GM21423 (cell line): Measurements from ENCODE around the gene CACNA1C.

Experiments
- ATAC-seq: cut with Tn5 transposase; IDR thresholded peaks from one replicate; pipeline ENCODE4 v1.9.1; 2021; ENCODE audit warnings: mild to moderate bottlenecking, moderate library complexity; ENCODE audit not compliant: unreplicated experiment

CACNA1C gene

DNA sequence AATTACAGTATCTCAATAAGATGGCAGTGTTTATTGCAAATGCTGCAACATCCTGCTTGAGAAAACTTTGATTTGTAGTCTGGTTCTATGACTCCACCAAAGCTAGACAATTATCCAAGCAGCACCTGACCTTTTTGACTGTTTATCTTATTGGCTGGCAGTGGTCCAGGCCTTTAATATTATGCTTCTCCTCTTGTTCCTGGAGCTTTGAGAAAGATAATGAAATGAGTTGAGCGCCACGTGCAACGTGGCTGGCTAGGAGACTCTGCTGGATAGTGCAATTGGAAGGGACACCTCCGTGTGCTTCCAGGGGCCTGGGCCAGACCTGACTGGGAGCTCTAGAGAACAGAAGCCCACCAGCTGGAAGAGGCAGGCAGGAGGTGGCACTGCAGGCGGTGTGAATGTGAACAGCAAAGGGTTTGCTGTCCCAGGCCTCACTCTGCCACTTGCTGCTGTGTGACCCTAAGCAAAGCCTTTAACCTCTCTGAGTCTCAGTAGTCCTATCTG lies 349.3 kb downstream of the CACNA1C start:
- no peak for ATAC-seq

DNA sequence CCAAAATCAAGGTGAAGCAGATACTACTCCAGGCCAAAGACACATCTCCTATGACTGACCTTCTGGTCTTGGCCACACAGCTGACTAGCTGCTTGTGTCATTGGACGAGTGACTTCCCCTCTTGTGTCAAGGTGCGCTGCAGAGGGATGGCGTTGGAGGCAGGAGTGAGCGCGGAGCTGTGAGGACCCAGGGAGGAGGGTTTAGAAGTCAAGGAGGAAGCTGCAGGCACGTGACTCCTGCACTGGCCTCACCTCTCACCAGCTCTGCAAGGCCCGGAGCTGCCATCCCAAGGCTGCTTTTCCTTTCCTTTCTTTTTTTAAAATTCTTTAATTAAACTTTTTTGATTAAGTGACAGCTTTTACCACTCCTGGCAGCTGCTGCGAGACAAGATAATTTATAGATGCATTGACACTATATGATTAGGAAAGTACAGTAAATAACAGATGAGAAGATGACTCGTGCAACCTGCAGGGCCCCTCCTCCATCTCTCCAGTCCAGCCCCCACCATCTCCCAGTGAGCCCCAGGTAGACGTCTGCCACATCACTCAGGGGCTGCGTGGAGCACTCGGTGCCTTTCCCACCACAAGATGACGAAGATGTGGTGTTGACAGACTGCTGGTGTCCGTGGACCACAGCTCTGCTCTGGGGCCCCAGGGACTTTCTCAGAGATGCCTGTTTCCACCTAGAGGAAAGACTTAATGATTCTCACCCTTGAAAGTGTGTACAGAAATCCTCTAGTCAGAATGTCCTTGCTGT lies 350.6 kb downstream of the CACNA1C start:
- ATAC-seq = no peak

DNA sequence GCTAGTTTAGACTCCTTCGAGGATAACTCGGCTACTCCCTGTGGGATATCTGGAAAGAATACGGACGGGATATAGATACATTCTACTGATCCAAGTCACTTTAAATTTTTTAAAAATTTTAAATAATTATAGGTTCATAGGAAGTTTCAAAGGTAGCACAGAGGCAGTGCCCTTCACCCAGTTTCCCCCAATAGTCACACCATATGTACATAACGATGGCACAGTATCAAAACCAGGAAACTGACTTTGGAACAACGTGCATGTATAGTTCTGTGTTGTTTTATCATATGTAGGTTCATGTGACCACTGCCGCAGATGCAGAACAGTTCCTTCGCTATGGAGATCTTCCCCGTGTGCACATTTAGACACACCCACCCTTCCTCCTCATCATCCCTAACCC lies 352.3 kb downstream of the CACNA1C start:
- ATAC-seq = no peak

DNA sequence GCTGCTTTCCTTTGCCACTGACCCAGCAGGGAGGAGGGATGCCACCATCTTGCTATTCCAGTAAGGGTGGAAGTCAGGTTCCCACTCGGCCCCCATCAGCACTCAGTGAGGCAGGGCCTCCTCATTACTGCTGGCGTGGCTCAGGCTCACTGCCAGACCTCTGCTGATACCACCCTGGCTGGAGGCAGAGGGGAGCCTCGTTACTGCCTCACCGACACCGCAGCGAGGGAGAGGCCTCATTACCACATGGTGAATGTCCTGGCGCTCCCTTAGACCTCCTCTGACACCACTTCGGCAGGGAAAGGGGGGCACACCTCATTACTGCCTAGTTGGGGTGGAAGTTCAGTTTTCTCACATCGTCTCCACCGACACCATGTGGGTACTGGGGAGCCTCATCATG lies 354.1 kb downstream of the CACNA1C start:
- no peak for ATAC-seq

DNA sequence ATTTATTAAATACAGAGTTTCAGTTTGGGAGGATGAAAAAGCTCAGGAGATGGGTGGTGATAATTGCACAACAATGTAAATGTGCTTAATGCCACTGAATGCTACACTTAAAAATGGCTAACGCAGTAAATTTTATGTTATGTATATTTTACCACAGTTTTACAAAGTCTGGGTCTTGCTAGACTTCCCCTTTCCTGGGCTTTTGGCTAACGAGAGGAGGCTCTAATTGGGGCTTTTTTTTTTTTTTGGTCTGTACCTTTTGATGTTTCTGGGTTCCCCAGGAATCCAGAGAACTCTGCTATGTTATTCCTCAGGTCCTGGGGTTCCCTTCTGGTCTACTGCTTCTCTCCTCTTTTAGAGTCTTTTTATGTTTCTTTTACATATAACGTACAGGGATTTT lies 355.5 kb downstream of the CACNA1C start:
- no peak for ATAC-seq

DNA sequence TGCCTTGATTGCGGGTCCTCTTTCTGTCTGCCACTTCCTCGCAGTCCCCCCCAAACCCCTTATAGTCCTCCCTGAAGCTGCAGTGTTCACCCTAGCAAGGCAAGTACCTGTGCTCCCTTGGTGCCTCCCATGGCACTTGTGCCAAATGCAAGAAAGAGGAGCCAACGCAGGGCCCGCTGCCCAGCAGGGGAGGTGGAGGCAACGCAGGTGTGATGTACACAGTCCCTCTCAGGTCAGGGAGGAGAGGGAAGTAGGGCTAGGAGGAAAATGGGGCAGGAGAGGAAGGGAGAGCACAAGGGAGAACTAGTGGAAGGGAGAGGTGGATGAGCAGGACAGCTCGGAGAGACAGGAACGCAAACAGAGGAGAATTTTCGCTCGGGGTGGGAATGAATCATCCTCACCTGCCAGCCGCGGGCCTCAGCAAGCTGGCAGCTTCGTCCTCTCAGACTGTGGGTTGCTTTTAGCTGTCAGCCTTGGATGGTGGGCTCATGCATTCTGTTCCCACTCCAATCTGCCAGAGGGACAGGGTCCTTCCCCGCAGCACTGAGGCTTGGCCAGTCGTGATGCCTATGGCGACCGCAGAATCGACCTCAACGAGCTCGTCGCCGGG lies 357.0 kb downstream of the CACNA1C start:
- no peak for ATAC-seq

DNA sequence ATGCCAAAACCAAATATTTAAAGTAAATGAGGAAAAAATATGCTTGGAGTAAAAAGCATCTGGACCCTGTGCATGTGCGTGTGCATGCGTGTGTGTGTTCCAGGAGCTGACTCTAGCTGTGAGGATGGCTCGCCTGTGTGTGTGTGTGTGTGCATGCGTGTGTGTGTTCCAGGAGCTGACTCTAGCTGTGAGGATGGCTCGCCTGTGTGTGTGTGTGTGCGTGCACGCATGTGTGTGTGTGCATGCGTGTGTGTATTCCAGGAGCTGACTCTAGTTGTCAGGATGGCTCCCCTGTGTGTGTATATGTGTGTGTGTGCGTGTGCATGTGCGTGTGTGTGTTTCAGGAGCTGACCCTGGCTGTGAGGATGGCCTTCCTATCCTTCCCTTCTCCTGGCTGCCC lies 357.7 kb downstream of the CACNA1C start:
- no peak for ATAC-seq

DNA sequence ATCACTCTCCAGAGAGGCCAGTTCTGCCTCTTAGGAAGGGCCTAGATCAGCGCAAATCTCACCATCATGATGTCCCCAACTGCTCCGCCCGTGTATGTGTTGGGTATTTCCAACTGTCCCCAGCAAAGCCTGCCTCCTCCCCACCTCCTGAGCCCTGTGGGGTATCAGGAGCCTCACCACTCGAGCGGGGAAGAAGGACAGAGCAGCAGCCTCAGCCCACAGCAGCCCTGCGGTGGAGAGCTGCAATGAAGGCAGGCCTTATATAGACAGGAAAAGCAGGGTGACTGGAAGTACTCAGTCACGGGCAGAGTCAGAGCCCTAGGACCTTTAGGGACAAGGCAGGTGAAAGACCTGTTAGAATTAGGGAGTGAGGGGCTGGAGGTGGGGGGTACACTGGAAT lies 358.2 kb downstream of the CACNA1C start:
- ATAC-seq = no peak

DNA sequence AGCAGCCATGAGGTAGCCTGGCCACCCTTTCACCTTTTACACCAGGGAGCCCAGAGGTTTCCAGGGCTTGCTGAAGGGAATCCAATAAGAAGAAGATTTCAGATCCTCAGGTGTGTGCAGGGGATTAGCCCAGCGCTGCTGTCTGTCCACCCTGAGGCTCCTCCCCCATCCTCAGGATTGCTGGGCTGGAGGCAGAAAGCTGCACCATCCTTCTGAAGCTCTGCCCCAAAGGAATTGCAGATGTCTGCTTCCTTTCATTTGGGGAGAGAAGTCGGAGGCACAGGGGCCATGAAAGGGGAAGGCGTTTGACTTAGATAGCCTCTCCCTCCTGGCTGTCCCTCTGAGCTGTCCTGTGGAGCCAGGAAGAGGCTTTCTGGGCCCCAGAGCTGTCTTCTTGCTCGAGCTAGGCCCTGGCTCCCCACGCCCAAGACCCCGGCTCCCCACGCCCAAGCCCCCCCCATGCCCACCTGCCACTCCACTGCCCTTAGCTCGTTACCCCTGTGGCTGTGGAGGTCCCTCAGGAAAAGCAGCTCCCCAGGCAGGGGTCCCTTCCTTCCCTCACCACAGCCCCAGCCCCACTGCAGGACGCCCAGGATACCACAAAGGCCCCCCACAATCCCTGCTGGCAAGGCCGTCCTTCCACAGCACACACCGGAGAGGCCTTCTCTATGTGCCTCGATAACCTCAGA lies 359.0 kb downstream of the CACNA1C start:
- ATAC-seq = no peak

DNA sequence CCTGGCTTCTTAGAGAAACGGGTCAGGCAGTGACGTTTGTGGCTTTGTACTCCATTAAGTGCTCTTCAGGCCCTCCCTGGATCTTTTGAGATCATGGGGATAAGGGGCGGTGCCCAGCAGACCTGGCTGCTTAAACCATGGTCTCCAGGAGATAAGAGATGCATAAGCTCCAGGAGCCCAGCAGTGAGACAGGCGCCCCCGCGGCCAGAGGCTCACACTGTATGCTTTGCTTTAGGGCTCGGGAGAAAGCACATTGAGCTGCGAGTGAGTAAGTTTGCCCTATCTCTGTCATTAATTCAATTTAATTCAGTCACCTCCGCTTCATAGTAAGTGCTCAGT lies 359.5 kb downstream of the CACNA1C start:
- ATAC-seq = no peak

DNA sequence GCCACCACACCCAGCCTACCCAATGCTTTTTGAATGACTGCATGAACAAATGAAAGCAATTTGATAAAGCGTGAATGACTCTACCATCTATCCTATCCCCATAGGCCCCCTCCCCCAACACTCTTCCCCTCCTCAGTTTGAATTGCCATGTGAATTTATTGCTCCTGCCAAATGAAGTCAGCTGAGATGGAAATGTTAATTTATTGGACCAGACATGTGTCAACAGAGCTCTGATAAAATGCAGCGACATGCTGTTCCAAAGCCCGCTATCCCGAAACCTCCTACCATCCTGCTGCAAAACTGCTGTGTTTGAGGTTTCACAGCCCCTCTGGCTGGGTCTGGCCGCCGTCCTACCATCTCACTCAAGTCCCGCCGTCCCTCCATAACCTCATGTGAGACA lies 360.5 kb downstream of the CACNA1C start:
- ATAC-seq = no peak

DNA sequence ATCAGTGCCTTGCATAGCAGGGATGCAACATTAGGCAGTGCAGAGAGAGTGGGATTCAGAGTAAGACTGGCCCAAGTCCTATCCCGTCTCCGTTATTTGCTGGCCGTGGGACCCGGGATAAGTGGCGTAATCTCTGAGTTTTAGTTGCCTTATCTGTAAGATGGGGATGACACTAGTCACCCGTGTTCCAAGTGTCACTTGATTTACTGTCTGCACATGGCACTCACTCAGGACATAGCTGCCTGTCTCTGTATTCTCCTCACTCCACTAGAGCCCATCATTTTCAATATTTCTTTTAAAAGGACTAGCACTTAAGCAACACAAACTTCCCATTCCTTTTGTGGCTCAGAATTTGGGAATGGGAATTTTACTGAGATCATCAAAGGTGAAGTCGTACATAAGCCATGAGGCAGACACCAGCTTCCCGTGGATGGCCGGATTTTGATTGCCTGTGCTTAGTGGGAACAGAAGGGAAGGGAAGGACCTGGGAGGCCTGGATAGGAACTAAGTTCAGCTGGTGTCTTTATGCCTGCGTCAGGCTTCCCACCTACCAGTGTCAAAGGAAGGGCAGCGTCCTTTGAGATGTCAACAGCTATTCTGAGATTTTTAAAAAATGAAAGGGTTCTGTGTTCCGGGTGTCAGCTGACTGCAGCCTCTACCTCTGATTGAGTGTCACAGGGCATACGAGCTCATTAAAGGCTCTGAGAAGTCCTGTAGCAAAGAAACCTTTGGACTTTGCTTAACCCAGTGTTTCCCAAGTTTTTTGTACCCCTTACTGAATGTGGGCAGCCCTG lies 361.4 kb downstream of the CACNA1C start:
- no peak for ATAC-seq

DNA sequence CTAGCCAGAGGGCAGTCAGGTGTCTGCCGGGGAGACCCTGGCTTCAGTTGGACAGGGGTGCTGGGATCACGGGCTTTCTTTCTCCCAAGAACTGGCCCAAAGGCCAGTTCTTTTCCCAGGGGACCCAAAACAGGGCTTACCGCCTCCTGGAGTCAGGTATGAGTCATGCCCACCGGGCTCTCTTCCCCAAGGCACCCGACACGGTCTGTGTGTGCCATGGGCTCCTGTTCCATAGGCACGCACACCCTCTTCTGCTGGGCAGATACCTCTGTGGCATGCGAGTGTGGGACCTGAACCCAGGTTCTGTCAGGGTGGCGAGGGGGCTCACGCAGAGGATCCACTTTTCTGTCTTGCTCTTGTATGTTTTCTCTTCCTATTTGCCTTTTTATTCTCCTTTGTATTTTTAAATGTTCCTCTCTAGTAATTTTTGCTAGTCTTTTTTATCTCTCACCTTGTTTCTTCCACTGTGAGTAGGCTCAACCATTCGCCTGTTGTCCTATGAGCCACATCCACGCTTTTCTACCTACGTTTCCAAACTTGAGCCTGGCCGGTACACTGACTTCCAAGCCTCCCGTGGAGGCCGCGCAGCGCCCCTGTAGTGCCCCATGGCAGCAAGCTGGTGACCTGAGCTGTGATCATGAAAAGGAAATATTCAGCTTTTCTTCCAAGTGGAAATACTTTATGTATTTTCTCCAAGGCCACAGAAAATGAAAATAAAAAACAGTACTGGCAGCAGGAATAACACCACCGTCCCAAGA lies 362.2 kb downstream of the CACNA1C start:
- no peak for ATAC-seq

DNA sequence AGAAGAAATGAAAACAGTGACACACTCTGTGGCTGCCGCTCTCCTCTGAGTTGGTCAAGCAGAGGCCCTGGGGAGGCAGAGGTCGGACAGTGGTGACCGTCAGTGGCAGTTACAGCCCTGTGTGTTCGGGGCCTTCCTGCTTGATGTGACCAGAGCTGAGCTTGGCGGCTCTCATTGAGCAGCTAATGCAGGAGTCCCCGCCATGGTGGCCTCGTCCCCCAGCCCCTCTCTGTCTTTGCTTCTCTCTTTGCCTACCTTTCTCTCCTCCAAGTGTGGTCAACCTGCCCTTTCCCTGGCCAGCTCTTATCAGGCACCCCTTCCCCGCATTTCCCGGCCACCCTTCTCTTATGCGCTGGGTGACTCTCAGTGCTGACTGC lies 362.8 kb downstream of the CACNA1C start:
- ATAC-seq = no peak

DNA sequence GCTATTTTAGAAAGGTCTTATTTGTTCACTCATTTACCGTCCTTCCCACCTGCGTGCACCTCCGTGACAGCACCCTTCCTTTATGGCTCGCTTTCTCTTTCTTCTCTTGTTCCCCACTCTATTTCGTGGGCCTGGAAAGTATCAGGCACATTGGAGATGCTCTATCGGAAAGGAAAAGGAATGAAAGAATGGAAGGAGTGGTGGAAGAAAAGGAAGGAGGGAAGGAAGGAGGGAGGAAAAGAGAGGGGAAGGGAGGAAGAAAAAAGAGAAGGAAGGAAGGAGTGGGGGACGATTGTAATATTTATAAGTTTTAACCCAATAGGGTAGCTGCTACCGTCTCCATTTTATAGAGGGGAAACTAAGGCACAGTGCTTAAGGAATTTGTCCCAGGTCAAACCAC lies 363.4 kb downstream of the CACNA1C start:
- ATAC-seq = no peak

DNA sequence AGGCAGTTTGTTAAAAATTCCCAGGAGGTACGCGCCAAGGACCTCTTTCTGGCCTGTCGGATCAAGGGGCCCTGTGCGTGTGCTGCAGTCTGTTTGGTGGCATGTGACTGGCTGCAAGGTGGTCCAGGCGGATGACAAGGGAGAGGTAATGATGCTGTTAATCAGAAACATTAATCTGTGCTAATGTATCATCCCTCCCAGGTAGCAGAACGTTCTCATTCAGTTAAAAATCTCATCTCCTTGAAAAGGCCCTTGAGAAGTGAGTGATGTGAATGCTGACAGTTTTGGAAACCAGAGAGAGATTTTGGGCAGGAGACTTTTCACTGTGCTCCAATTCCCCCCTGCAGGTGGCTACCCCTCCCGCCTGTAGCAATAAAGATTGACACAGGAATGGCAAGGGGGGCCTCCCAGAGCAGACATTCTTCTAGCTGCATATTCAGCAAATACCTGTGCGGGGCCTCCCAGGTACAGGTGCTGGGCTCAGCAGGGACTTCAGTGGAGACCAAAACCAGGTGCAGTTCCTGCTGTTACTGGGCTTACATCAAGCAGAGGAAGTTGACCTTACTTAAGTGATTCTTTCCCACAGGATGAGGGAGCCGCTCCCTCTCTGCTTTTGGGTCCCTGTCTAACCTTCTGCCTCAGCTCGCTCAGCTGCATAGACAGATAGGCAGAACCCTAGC lies 364.8 kb downstream of the CACNA1C start:
- no peak for ATAC-seq

DNA sequence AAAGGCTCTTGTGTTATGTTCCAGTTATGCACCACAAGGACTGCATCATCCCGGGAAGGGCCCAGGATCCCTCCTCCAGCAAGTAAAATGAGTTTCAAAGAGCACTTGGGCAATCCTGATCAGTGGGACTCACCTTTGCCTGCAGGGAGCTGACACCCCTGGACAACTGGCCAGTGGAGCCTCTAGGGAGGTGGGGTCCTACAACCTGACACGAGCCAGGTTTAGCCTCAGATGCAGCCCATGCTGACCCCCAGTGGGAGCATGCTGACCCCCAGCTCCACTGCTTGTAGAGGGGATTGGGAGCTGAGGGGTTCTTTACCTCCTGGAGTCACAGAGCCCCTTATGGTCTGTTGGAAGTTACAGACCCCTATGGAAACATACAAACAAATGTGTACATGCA lies 365.8 kb downstream of the CACNA1C start:
- no peak for ATAC-seq

DNA sequence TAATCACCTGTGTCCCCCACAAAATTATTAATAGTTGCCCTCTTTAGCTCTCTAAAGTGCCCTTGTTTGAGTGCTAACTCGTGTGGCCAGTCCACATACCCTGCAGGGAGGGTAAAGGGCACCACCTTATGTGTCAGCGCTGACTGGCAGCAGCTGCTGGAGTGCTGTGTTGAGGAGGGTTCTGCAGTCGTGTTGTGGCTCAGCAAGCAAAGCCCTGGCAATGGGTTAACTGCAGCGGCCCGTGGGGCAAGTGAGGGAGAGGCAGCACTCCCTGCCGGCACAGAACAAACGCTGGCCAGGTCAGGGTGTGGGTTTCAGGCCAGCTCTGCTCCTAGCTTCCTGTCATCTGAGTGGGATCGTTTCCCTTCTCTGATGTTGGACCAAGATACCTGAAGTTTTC lies 369.8 kb downstream of the CACNA1C start:
- no peak for ATAC-seq

DNA sequence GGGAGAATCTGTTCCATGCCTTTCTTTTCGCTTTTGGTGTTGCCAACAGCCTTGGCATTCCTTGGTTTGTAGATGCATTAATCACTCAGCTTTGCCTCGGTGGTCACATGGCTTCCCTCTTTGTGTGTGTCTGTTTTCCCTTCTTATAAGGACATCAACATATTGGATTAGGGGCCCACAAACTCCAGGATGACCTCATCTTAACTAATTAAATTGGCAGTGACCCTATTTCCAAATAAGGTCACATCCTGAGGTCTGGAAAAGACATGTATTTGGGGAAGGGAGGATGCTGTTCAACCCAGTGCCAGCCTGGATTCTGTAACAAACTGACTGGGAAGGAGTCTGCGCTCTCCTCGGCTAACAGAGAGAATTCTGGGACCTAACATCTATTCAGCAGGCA lies 376.2 kb downstream of the CACNA1C start:
- ATAC-seq = no peak

DNA sequence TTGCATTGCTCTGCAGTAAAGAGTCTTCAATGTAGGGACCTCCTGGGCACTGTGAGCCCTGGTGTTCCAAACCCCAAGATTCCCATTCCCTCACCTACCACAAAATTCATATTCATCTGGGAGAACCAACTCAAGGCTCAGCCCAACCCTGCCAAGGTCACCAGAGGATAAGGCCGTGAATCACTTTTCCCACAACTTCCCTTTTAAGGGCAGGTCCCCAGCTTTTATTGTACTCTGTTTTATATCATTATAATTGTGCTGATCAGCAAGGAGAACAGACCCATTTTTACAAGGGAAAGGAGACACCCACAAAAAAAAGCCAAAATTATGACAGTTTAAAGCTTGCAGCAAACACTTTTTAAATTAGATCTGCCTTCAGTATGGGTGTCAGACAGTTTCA lies 379.0 kb downstream of the CACNA1C start:
- no peak for ATAC-seq
